OCI-LY3 (cell line): ENCODE measurements around the gene ASTL.

Source experiments
- H2AFZ ChIP-seq: fragments of 200-600, 300-600 bp; shearing (Covaris generic); 2 replicates; pipeline ENCODE4 v1.6.0; 2014; ENCODE audit warnings: antibody characterized with exemption, low read depth, low read length
- H3K27ac ChIP-seq: fragments of 200-600, 300-600 bp; sonication (generic); 2 replicates; pipeline ENCODE4 v1.5.1; 2014; ENCODE audit warnings: mild to moderate bottlenecking, low read length, moderate library complexity, mixed read lengths
- H3K27me3 ChIP-seq: fragments of 200-600, 300-600 bp; sonication (generic); 2 replicates; pipeline ENCODE4 v1.6.1; 2014; ENCODE audit warnings: low read depth, low read length, mixed read lengths
- H3K36me3 ChIP-seq: fragments of 200-600, 300-600 bp; sonication (generic); replicated peaks from 2 replicates; pipeline ENCODE3; 2014; ENCODE audit warnings: low read depth, low read length, mixed read lengths
- H3K4me1 ChIP-seq: fragments of 300-600, 200-600 bp; sonication (generic); 2 replicates; pipeline ENCODE4 v1.6.1; 2014; ENCODE audit warnings: low read length, mixed read lengths
- H3K4me2 ChIP-seq: fragments of 200-600, 300-600 bp; sonication (generic); 2 replicates; pipeline ENCODE4 v1.6.1; 2014; ENCODE audit warnings: low read length, mixed read lengths
- H3K4me3 ChIP-seq: fragments of 300-600, 200-600 bp; sonication (generic); 2 replicates; pipeline ENCODE4 v1.5.1; 2014; ENCODE audit warnings: antibody characterized with exemption, mild to moderate bottlenecking, low read length, moderate library complexity
- H3K79me2 ChIP-seq: fragments of 300-600, 200-600 bp; shearing (Covaris generic); 2 replicates; pipeline ENCODE4 v1.6.1; 2014; ENCODE audit warnings: mild to moderate bottlenecking, low read length, mixed read lengths
- H3K9ac ChIP-seq: fragments of 300-600, 200-600 bp; shearing (Covaris generic); 2 replicates; pipeline ENCODE4 v1.6.0; 2014; ENCODE audit warnings: mild to moderate bottlenecking, low read length, moderate library complexity
- H3K9me3 ChIP-seq: fragments of 200-600, 300-600 bp; shearing (Covaris generic); 2 replicates; pipeline ENCODE4 v1.6.1; 2014; ENCODE audit warnings: low read length, mixed read lengths; ENCODE audit not compliant: insufficient read depth
- H4K20me1 ChIP-seq: fragments of 200-600, 300-600 bp; sonication (generic); 2 replicates; pipeline ENCODE4 v1.6.1; 2016; ENCODE audit warnings: low read length, mixed read lengths; ENCODE audit not compliant: insufficient read depth
- CTCF ChIP-seq: fragments of 200-600, 300-600 bp; sonication (generic); IDR thresholded peaks from 2 replicates; pipeline ENCODE4 v1.5.1; 2014; ENCODE audit warnings: antibody characterized with exemption, low read length, low read depth
- EZH2phosphoT487 ChIP-seq: fragments of 200-600 bp; shearing (Covaris generic); IDR thresholded peaks from 2 replicates; pipeline ENCODE4 v1.6.1; 2018; ENCODE audit warnings: antibody characterized with exemption, mixed run types, low read depth

The ASTL gene

GRCh38 chr2:96090196-96090926 lies 47.9 kb downstream of the ASTL start:
- H3K4me1 ChIP-seq = no peaks in the 10 kb centered on the region
- H3K4me3 ChIP-seq = no peak overlapping the region
- TF ChIP-seq CTCF (no peak), EZH2phosphoT487 (no peak)
- no peak overlapping the region for H3K9ac ChIP-seq
- H3K79me2 ChIP-seq = no peaks in the 10 kb centered on the region
- no peak overlapping the region for H2AFZ ChIP-seq
- H3K9me3 ChIP-seq = no peaks in the 10 kb centered on the region
- H3K27me3 ChIP-seq = peaks cover 17% of the 10 kb centered on the region
- H4K20me1 ChIP-seq = no peaks in the 10 kb centered on the region
- no peak overlapping the region for H3K4me2 ChIP-seq
- no peaks in the 10 kb centered on the region for H3K36me3 ChIP-seq
- no peak overlapping the region for H3K27ac ChIP-seq

GRCh38 chr2:96089356-96090195 lies 48.7 kb downstream of the ASTL start:
- Histone ChIP-seq H4K20me1 (no peaks in the 10 kb centered on the region), H3K4me3 (no peak overlapping the region)

GRCh38 chr2:96088340-96089335 lies 49.7 kb downstream of the ASTL start:
- Histone ChIP-seq H4K20me1 (no peaks in the 10 kb centered on the region), H3K4me2 (no peak overlapping the region), H3K4me3 (no peak overlapping the region), H3K9ac (no peak overlapping the region), H3K27me3 (peaks cover 11% of the 10 kb centered on the region; the same call in 1 of the 2 replicates), H2AFZ (no peak overlapping the region), H3K27ac (no peak overlapping the region), H3K4me1 (no peaks in the 10 kb centered on the region), H3K79me2 (no peaks in the 10 kb centered on the region), H3K9me3 (no peaks in the 10 kb centered on the region), H3K36me3 (no peaks in the 10 kb centered on the region)
- TF ChIP-seq EZH2phosphoT487 (no peak), CTCF (no peak)

More at GRCh38 chr2:96089356-96090195, 48.7 kb downstream of the ASTL start:
- no peak overlapping the region for H3K4me2 ChIP-seq
- H3K4me1 ChIP-seq = no peaks in the 10 kb centered on the region
- H3K9ac ChIP-seq = no peak overlapping the region
- peaks cover 16% of the 10 kb centered on the region for H3K27me3 ChIP-seq
- H3K79me2 ChIP-seq = no peaks in the 10 kb centered on the region
- H3K9me3 ChIP-seq = no peaks in the 10 kb centered on the region
- H3K36me3 ChIP-seq = no peaks in the 10 kb centered on the region
- no peak for TF ChIP-seq CTCF
- TF ChIP-seq EZH2phosphoT487 = no peak
- H3K27ac ChIP-seq = no peak overlapping the region
- no peak overlapping the region for H2AFZ ChIP-seq
